Central memory CD4-positive, alpha-beta T cell (primary cell): ENCODE measurements around the gene CHAF1B.

Experiments
- DNase-seq: peaks from one replicate; pipeline ENCODE4 v3.0.0; 2022

The CHAF1B gene

DNA sequence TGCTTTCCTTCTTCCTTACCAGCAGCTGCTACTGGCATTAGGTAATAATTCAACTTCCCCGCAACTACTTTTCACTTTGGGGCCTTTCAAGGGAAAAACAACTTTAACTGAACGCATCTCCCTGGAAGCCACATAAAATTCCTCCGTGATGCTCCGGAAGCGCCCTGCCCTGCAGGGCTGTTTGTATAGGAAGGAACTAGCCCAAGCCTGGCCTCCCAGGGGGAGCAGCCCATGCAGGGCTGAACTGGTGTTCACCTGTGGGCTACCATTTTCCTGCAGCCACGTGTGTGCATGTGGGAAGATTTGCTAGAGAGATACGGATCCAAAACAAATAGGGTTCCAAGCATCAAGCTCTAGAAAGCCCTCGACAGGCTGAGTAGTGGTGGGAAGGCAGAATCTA, 80.3 kb downstream of the CHAF1B start:
- no peak for DNase-seq

DNA sequence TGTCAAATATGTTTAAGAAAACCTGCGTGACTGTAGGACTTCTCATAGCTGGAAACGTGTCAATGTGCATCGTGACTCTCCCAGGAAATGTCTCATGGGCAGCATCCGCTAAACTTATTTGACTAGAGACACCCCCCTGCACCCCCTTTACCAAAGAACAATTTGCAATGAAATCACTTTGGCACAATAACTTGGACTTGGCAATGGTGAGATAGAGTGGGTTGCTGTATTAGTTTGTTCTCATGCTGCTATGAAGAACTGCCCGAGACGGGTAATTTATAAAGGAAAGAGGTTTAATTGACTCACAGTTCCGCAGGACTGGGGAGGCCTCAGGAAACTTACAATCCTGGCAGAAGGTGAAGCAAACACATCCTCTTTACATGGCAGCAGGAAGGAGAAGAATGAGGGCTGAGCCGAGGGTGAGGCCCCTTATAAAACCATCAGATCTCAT, 80.9 kb downstream of the CHAF1B start:
- DNase-seq: no peak
